ENCODE results near the gene KCTD11.

KCTD11 gene

DNA sequence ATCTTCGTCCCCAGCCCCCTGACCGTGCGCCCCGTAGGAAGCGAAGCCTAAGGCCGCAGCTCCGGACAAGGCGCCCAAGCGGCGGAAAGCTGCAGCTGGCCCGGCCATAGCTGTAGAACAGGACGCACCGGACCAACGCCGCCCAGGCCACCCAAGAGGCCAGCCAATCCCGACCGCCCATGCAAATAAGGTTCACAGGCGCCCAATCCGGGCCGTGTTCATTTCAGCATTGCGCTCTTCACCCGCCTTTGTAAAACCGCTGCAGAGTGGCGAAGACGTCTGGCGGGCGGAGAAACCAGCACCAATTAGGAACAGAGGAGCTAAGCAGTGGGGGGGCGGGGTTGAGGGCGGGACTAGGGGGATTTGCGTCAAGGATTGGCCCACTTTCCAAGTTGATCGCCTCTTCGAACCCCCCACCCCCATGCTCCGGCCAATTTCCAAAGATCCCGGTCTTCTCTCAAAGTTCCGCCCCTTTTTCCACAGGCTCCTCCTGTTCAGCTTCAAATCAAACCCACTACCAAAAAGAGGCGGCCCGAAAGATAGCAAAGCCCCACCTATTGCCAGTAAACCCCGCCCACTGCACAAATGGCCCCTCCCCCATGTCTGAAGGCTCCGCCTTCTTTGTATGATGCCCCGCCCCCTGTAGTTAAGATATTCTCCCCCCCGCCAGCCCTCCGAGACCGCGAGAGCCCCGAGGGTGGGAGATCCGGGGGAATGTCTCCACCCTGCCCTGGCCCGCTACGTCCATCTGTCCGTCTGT is 52.2 kb downstream of the KCTD11 start, which contains the start of gene TMEM256:
Gene TMEM256, minus strand, starts transcription at position 121 of the 760 bp plus-strand sequence. Its CDS starts 13 bp downstream, at position 108.
- TF ChIP-seq POLR2A (IDR thresholded peaks at IDR 0.05; ENCODE audit: low read depth, low read length): peak; percentile 71; the same call in 1 of the 2 replicates
- FAIRE-seq (peak; percentile 79), DNase-seq (ENCODE audit: insufficient read length, low spot score) (peak; percentile 95)

Data from H54 (cell line).